Measurements from ENCODE around the gene GNAS-AS1.
A peak's percentile ranks its signal among the peaks of the same experiment; 100 is the strongest.

The GNAS-AS1 gene

DNA sequence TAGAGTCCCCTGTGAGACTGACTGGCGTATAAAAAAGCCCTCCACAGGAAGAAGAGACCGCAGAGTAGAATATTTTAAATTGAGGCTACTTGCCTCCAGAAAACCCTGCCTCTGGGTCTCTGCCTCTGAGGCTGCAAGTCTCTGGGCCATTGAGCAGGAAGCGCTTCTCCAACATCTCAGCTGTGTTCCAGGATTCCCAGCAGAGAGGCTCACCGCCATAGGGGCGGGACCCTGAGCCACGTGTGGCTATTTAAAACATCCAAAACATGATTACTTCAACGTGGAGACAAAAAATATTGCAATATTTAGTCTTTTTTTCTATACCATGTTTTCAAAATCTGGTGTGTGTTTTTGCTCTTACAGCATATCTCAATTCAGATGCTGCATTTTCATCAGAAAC is 59.4 kb downstream of the GNAS-AS1 start:
- TF ChIP-seq GABPA (IDR thresholded peaks at IDR 0.05; ENCODE audit: low read depth) = no peak
- no peak for TF ChIP-seq SPI1 (IDR thresholded peaks at IDR 0.05; ENCODE audit: borderline replicate concordance, low read depth)
- no peak for TF ChIP-seq POLR2AphosphoS5 (IDR thresholded peaks at IDR 0.05; ENCODE audit: low read depth)
- no peak for TF ChIP-seq REST (IDR thresholded peaks at IDR 0.05; ENCODE audit: insufficient replicate concordance, low read depth)
- H3K27me3 ChIP-seq (ENCODE audit: insufficient read depth, poor library complexity, severe bottlenecking) = no peaks in the 10 kb centered on the region
- DNase-seq (ENCODE audit: low read depth in 1 of 2, low spot score in 1 of 2) = no peak

DNA sequence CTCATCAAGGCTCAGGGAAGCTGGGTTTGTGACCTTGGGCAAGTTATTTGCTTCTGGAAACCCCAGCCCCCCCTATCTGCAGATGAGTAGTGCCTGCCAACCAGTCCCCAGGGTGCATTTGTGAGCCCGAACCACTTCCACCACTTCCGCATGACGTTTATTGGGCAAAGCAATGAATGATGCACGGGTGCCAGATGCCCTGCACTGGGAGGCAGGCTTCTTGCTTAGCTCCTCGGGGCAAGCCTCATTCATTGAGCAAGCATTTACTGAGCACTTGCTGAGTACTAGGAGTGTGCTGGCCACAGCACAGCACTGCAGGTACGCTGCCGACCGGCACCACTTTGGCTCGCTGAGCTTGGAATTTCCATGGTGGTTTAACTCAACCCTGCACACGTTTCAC is 60.2 kb downstream of the GNAS-AS1 start:
- no peaks in the 10 kb centered on the region for H3K27me3 ChIP-seq (ENCODE audit: insufficient read depth, poor library complexity, severe bottlenecking)
- H3K4me3 ChIP-seq (replicated peaks; ENCODE audit: insufficient read depth, low read length) = no peak overlapping the region
- no peak overlapping the region for H3K27ac ChIP-seq (replicated peaks)
- DNase-seq (ENCODE audit: low read depth in 1 of 2, low spot score in 1 of 2) = peak; percentile 60 to 70
- TF ChIP-seq, protein P1, sequence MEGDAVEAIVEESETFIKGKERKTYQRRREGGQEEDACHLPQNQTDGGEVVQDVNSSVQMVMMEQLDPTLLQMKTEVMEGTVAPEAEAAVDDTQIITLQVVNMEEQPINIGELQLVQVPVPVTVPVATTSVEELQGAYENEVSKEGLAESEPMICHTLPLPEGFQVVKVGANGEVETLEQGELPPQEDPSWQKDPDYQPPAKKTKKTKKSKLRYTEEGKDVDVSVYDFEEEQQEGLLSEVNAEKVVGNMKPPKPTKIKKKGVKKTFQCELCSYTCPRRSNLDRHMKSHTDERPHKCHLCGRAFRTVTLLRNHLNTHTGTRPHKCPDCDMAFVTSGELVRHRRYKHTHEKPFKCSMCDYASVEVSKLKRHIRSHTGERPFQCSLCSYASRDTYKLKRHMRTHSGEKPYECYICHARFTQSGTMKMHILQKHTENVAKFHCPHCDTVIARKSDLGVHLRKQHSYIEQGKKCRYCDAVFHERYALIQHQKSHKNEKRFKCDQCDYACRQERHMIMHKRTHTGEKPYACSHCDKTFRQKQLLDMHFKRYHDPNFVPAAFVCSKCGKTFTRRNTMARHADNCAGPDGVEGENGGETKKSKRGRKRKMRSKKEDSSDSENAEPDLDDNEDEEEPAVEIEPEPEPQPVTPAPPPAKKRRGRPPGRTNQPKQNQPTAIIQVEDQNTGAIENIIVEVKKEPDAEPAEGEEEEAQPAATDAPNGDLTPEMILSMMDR (IDR thresholded peaks at IDR 0.05; ENCODE audit: insufficient read depth, low read length) = no peak
- TF ChIP-seq SPI1 (IDR thresholded peaks at IDR 0.05; ENCODE audit: borderline replicate concordance, low read depth) = 0 out of 2 replicates have a peak, but pooled peaks have one; percentile 6

More for the DNA sequence above, 59.4 kb downstream of the GNAS-AS1 start:
- no peak overlapping the region for H3K4me3 ChIP-seq (replicated peaks; ENCODE audit: insufficient read depth, low read length)
- no peak overlapping the region for H3K27ac ChIP-seq (replicated peaks)

- TF ChIP-seq REST (IDR thresholded peaks at IDR 0.05; ENCODE audit: insufficient replicate concordance, low read depth) = no peak
- TF ChIP-seq, protein P1 (IDR thresholded peaks at IDR 0.05; ENCODE audit: insufficient read depth, low read length) = no peak
- TF ChIP-seq POLR2AphosphoS5 (IDR thresholded peaks at IDR 0.05; ENCODE audit: low read depth) = no peak
- TF ChIP-seq SPI1 (IDR thresholded peaks at IDR 0.05; ENCODE audit: borderline replicate concordance, low read depth) = no peak
- TF ChIP-seq GABPA (IDR thresholded peaks at IDR 0.05; ENCODE audit: low read depth) = no peak
- no peak overlapping the region for H3K27ac ChIP-seq (replicated peaks)
- DNase-seq (ENCODE audit: low read depth in 1 of 2, low spot score in 1 of 2) = peak; percentile 17 to 39
- no peaks in the 10 kb centered on the region for H3K27me3 ChIP-seq (ENCODE audit: insufficient read depth, poor library complexity, severe bottlenecking)
- no peak overlapping the region for H3K4me3 ChIP-seq (replicated peaks; ENCODE audit: insufficient read depth, low read length)
These were observed 61.7 kb downstream of the GNAS-AS1 start for GRCh38 chr20:58788896-58789544.

- no peak overlapping the region for H3K4me3 ChIP-seq (replicated peaks; ENCODE audit: insufficient read depth, low read length)
- H3K27ac ChIP-seq (replicated peaks) = no peak overlapping the region
- no peak for TF ChIP-seq SPI1 (IDR thresholded peaks at IDR 0.05; ENCODE audit: borderline replicate concordance, low read depth)
- TF ChIP-seq GABPA (IDR thresholded peaks at IDR 0.05; ENCODE audit: low read depth) = no peak
- TF ChIP-seq REST (IDR thresholded peaks at IDR 0.05; ENCODE audit: insufficient replicate concordance, low read depth) = no peak
- TF ChIP-seq, protein P1 (IDR thresholded peaks at IDR 0.05; ENCODE audit: insufficient read depth, low read length) = no peak
- no peak for TF ChIP-seq POLR2AphosphoS5 (IDR thresholded peaks at IDR 0.05; ENCODE audit: low read depth)
- no peak for DNase-seq (ENCODE audit: low read depth in 1 of 2, low spot score in 1 of 2)
- peaks cover 2% of the 10 kb centered on the region for H3K27me3 ChIP-seq (ENCODE audit: insufficient read depth, poor library complexity, severe bottlenecking)
These were observed 63.3 kb downstream of the GNAS-AS1 start for GRCh38 chr20:58787211-58788005.
